Embryonic facial prominence (tissue), 1 donor: Measurements from ENCODE around the gene THADA.

ENCODE experiments used
- DNase-seq: peaks from one replicate; pipeline ENCODE4 v3.0.0-alpha.2; 2016; ENCODE audit errors: extremely low spot score

Gene THADA

DNA sequence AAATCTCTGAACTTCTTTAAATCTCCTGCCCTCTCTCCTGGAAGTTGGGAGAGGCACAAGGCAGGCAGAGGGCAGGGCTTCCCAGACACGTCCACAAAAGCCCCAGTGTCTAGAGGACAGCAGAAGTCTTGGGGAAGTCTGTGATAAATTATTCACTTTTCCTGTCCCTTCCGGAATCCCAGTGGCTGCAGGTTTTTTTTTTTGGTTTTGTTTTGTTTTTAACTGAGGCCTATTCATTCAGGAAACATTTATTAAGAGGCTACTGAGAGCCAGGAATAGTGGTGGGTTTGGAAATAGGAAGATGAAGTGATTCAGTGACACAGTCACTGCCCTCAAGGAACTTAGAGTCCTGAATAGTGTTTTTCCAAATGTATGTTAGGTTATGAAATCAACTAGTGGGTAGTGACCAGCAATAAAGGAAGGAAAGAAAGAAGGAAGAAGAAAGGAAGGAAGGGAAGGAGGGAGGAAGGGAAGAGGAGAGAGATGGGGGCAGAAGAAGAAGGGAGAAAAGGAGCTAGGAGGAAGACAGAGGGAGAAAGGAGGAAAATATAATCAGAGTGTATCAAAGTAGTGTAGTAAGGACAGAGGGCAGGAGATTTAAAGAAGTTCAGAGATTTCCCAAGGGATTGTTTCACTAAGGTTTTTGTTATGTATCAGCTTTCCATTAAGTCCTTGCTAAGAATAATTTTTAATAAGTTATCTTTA lies 270.6 kb downstream of the THADA start:
- DNase-seq, result no peak

DNA sequence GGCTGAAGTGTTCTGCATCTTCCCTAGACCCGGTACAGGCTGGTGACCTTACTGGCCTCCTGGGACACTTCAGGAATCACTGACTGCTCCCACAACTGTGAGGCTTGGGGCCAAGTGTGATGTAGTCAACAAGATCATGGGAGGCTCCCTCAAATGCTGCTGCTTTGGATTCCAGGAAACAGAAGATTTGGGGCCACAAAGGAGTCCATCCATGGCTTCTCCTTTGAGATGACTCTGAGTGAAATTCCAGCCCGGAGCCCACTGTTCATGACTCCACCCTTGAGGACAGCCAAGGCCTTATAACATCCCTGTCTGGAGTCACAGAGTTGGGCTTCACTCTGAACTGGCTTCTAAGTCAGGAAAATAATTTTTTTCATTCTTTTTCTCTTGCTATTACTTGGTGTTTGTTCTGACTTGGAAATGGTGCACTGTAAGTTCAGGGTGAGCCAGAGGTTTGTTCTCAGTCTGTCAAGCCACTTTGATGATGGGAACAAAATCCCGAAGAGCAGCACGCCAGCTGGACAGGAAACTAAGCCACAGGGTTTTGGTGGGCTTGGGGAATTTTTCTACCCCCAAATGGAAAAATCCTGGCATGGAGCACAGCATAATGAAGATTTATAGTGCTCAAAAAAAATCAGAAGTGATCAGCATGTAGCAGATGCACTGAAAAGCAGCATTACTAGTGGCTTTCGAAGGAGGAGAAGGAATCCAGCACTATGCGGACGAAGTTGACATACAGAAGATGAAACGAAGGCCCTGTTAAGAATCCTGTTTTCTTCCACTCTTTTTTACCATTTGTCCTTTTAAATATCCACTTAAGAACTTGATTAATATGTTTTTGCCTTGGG lies 271.4 kb downstream of the THADA start:
- no peak for DNase-seq

DNA sequence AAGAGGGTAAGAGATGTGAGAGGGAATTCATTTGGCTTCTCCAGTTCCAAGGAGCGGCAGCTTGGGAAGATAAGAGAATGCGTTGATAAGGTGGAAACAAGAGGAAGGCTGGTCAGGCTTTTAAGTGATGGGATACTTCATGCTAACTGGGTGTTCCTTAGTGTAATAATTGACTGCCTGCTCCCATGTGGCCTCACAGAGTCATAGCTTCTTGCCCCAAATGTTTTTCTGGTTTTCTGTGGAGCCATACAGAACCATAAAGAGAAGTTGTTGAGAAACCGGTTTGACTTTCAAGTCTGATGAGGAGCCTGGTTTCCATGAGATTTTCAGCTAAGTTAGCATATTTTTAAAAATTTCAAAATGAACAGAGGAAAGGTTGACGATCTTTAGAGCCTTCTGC lies 272.0 kb downstream of the THADA start:
- DNase-seq, result no peak

DNA sequence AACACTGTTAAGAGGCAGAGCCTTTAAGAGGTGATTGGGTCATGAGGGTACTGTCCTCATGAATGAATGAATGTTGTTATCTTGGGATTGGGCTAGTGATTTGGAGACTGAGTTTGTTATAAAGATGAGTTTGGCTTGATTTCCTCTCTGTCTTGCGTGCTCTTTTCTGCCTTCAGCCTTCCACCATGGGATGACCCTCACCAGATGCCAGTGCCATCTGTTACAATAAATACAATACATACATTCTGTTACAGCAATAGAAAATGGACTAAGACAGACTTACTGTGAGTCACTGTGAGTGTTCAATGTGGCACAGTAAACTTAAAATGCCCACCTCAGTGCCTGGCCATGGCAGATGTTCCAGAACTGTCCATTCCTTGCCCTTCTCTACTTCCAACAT lies 274.4 kb downstream of the THADA start:
- no peak for DNase-seq

DNA sequence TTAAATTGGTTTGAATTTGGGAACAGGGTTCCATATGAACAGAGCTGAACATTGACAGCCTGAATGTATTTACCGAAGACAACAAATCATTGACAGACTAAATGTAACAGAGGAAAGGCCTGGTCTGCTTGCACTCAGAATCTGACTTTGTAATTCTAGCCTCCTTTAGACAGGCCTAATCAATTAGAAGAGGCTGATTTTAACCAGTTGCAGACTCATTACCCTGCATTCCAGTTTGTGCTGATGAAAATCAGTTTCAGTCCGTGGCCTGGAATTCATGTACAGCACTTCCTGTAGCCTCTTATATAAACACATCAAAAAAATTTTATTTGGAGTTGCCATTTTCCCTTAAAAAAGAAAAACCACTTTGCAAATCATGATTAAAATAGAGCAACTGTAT lies 276.3 kb downstream of the THADA start:
- DNase-seq, result peak; percentile 58

- no peak for DNase-seq
Observed at GRCh38 chr2:43318791-43319190, 277.0 kb downstream of the THADA start.

DNA sequence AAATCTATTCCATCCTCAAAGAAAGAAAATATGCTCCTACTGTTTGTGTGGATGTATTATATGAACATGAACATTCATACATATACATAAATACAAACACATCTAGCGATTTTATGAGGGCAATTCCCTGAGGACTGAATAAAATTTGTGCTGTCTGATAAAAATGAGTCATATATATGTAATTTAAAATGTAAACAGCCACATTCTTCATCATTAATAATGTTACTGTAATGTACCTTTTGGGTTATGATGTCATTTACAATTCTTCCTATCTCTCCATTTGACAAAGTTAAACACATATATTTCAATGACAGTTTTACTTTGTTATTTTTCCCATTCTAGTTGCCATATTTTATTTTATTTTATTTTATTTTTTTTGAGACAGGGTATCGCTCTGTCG lies 278.2 kb downstream of the THADA start:
- DNase-seq, result no peak

GRCh38 chr2:43317194-43317593 lies 278.6 kb downstream of the THADA start:
- DNase-seq, result no peak

DNA sequence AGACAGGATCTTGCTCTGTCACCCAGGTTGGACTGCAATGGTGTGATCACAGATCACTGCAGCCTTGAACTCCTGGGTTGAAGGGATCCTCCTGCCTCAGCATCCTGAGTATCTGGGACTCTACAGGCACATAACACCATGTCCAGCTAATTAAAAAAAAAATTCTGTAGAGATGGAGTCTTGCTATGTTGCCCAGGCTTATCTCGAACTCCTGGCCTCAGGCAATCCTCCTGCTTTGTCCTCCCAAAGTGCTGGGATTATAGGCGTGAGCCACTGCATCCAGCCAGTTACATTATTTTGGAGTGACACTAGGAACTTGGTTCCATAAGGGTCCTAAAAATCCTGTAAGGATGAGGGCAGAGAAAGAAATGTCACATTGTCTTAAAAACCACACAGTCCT lies 280.4 kb downstream of the THADA start:
- no peak for DNase-seq

- no peak for DNase-seq
Observed at GRCh38 chr2:43314299-43314927, 281.4 kb downstream of the THADA start.

GRCh38 chr2:43313642-43314017 lies 282.2 kb downstream of the THADA start:
- DNase-seq, result no peak

DNA sequence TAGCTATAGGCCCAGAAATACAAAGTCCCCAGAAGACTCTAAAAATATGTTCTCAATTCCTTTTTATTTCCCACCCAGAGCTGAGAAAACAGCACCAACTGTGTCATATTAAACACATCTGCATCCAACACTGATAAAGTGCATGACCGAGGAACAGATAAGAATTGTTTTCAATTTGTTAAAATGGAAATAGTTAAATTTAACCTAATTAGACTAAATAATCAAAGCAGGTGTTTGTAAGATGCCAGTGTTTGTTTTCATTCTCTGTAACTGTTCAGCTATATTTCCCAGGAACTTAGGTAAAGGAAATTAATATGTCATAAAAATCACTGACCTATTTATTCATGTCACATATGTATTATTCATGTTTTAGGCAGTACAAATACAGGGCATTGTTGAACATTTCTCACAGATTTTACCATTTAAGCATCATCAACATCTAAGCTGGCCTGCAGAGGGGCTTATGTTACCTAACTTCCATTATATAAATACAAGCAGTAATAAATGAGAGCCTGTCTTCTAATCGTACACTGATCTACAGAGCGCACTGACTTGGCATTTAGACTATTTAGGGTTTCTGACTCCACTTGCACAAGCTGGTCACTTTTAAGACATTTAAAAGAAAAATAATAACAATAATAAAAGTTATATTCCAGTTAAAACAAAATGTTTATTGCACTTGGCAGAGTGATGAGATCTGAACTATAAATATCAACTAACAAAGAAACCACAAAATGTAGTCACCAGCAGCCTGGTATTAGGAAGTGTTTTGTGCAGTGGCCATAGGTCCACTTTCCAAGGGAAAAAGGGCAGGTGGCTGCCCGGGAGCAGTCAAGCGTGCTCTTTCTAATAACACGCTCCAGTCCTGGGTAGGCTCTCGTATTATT lies 282.8 kb downstream of the THADA start:
- no peak for DNase-seq

GRCh38 chr2:43311276-43311675 lies 284.6 kb downstream of the THADA start:
- DNase-seq, result no peak

- DNase-seq, result no peak
Observed at GRCh38 chr2:43309935-43310334, 285.9 kb downstream of the THADA start.

- DNase-seq, result no peak
Observed at GRCh38 chr2:43307973-43308372, 287.9 kb downstream of the THADA start.

DNA sequence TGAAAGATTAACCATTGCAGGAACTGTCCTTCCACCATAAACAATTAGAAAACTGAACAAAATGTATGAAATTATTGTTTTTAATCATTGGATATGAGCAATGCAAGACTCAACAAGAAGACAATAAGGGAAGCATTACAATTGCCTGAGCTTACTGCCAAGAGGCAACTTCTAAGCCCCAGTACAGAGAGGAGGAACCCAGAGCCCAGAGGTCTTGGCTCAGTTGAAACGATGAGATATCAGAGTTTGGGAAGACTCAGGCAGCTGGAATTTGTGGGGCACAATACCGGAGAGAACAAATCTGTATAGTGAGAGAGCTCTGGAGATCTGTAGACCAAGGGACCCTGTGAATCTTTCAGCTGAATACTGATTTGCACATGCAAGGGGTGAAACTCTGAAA lies 288.8 kb downstream of the THADA start:
- DNase-seq, result no peak

DNA sequence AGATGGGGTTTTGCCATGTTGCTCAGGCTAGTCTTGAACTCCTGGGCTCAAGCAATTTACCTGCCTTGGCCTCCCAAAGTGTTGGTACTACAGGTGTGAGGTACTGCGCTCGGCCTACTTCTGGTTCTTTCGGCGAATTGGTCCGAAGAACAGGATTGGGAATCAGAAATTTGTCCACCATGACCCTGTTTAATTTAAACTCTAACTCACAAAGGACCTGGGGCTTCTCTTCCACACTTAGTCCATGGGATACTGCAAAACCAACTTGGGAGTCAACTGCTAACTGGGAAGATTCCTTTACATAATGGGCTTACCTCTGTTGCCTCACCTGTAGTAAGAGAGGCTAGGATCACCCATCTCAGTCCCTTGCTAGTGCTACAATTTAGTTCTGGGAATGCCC lies 289.6 kb downstream of the THADA start:
- DNase-seq, result no peak

DNA sequence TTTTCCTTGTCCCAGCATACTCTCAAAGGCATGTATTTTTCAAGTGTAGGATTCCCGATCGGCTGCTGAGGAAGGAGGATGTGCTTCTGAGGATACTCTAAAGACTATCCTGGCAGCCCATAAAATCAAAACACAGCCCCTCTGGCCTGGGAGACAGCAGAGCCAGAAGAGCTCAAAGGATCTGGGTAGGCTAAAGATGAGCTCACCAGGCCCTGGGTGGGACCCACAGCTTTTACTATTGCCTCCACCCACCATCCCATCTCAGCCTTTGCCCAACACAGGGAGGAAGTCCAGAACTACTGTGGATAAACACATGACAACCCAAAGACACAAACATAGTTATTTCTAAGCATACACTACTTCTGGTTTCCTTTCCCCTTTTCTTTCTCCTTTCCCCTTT lies 290.3 kb downstream of the THADA start:
- DNase-seq, result no peak

DNA sequence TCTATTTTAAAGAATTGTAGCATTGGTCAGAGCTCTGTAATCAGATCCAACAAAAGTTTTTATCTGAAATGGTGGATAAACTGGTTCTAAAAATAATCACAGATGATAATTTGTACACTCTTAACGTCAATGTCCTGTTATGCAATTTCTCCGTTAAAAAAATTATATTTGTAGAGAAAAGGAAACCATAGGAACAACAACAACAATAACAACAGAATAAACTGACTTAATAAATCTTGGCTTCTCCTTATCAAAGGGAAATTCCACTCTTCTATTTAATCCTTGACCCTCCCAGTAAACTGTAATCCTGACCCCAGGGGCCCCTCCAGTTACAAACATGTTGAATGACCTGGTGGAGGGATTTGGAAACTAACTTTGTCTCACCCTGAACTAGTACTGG lies 290.8 kb downstream of the THADA start:
- no peak for DNase-seq

DNA sequence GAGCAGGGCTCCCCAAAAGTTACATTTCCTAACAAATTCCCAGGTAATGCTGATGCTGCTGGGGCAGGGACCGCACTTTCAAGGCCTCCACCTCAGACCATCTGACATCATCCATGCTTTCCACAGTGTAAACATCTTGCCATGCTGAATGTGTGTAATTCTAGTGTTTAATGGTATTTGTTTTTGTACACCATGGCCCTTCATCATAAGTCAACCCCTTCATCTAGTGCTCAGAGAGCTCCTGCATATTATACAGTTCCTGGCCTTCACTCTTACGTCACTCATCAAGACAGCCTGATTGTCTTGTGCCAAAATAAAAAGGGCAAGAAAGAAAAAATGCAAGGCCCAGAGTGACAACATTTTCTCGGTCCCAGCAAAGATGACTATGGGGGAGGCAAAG lies 291.9 kb downstream of the THADA start:
- DNase-seq, result no peak

DNA sequence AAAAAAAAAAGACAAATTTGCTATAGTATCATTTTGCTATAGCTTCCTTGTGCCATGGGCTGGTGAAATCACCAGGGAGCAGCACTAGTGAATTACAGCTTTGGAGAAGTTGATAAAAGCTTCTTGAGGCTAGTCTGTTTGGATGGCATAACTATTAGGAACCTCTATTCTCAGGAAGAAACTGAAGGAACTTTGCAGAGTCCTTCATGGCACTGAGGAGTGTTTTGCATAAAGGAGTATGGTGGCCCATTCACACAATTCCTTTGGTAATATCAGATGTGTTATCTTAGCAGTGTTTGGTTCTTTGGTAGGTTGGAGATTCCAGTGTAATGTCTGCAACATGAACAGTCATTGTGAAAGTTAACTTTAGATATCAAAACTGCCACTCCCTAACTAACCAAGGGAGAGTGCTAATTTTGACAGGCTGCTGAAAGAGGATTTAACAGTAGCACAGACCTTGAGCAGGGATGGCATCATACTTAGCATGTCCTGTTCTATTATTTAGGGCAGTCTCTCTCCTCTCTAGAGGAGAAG lies 292.8 kb downstream of the THADA start:
- DNase-seq, result no peak
